ENCODE data around the gene LLPH.

The LLPH gene

GRCh38 chr12:66090157-66090556 lies 40.4 kb downstream of the LLPH start:
- no peak for DNase-seq (ENCODE audit: low read depth)

DNA sequence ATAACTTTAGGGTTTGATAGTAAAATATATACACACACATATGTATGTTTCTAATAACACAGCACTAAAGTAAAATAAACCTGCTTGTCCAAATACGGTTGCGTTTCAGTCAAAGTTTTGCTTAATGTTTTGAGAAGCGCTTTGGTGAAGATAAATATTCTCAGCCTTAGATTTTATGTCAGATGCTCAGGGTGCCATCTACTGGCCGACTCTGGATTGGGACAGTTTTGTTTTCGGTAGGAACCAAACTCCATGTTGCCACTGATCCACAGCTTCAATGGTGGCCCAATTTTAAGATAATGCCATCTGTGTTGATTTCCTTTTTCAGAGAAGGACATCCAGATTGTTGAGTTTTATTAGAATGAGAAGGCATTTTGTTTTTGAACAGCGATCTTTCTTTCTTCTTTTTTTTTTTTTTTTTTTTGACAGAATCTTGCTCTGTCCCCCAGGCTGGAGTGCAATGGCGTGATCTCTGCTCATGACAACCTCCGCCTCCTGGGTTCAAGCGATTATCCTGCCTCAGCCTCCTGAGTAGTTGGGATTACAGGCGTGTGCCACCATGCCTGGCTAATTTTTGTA lies 43.1 kb downstream of the LLPH start:
- no peak for DNase-seq (ENCODE audit: low read depth)

DNA sequence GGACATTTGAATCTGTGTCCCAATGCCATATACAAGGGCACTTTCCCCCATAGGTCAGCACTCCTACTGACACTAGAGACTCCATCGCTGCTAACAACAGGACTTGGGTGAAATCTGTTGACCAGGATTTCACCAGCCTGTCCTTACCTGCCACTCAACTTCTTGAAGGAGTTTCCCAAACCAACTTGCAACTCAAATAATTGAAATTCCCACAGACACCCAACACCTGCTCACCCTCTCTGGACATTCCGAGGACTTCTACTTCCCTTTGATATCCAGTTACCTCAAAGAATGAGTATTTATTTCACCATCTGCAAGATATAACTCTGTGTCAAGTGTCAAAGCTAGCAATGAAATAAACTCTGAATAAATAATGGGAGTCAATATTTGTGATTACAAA lies 44.6 kb downstream of the LLPH start:
- DNase-seq (ENCODE audit: low read depth): no peak

- no peak for DNase-seq (ENCODE audit: low read depth)
These were observed 45.3 kb downstream of the LLPH start for GRCh38 chr12:66085213-66085612.

- DNase-seq (ENCODE audit: low read depth): no peak
These were observed 46.8 kb downstream of the LLPH start for GRCh38 chr12:66083766-66084165.

GRCh38 chr12:66082744-66083143 lies 47.8 kb downstream of the LLPH start:
- DNase-seq (ENCODE audit: low read depth): no peak

DNA sequence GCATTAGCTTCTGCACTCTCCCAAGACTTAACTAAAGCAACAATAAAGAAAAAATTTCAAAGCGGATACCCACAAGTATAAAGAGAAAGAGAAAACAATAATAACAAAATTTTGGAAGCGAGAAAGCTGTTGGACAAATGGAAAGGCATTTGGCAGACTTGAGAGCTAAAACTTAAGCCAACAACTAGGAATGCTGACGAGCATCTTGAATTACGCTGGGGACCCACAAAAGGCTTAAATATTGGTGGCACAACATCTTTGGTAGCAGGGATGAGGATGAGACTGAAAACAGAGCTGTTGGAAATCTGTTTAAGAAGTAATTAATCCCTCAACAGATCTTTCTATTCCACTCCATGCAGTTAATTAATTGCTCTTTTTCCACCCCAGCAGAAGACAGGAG lies 49.8 kb downstream of the LLPH start:
- DNase-seq (ENCODE audit: low read depth): no peak

GRCh38 chr12:66077542-66077941 lies 53.0 kb downstream of the LLPH start:
- no peak for DNase-seq (ENCODE audit: low read depth)

GRCh38 chr12:66074561-66074960 lies 56.0 kb downstream of the LLPH start:
- peak; percentile 60 for DNase-seq (ENCODE audit: low read depth)

- DNase-seq (ENCODE audit: low read depth): no peak
These were observed 58.0 kb downstream of the LLPH start for GRCh38 chr12:66072566-66072965.

GRCh38 chr12:66072135-66072534 lies 58.4 kb downstream of the LLPH start:
- DNase-seq (ENCODE audit: low read depth): no peak

DNA sequence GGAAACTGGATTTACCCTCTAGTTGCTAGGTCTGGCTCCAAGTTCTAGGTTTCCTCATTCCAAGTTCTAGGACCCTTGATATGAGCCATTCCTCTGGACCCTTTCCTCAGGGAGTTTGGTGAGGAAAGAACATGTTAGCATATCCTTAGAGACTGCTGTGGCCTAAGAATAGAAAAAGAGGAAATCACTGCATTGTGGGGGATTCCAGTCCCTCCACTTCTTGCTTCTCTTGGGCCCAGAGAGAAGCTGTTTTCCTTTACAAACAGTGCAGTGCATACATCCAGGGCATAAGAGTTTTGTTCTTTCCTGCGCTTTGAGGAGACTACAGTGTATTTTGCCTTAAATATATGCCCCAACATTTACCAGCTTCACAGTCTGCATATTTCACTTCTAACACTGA lies 59.0 kb downstream of the LLPH start:
- no peak for DNase-seq (ENCODE audit: low read depth)

DNA sequence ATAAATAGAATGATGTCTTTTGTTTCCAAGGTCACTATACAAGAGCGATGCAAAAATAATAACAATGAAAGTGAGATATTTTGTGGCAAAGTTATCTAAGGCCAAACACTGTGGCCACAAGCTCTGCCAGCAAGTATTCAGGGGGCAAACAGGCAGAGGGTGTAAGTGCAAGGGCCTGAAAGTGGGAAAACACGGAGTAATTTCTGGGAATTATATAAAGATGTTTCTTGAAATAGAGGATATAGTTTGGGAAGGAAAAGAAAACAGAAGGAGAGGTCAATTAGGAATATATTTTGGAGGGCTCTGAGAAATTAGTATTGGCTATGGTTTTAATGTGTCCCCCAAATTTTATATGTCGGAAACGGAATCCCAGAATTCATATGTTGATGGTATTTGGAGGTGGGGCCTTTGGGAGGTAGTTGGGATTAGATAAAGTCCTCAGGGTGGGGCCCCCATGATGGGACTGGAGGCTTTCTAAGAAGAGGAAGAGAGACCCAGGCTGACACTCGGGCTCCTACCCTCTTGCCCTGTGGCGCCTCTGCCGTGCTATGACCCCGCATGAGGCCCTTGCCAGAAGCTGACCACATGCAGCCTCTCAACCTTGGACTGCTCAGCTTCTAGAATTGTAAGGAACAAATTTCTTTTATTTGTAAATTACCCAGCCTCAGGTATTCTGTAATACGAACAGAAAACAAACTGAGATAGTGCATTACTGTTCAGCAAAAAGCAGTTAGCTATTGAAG lies 60.0 kb downstream of the LLPH start:
- DNase-seq (ENCODE audit: low read depth): no peak

GRCh38 chr12:66066929-66067523 lies 63.5 kb downstream of the LLPH start:
- DNase-seq (ENCODE audit: low read depth): no peak

All from non-pigmented ciliary epithelial cell (primary cell).